ENCODE results near the gene ALK.

- TF ChIP-seq POLR2AphosphoS5 (IDR thresholded peaks at IDR 0.05; ENCODE audit: low read depth, low read length) (no peak), TAF1 (IDR thresholded peaks at IDR 0.05; ENCODE audit: borderline replicate concordance, insufficient read depth, low read length) (no peak), REST (IDR thresholded peaks at IDR 0.05; ENCODE audit: insufficient read depth in 1 of 2, low read depth in 2 of 2, low read length in 2 of 2) (no peak), SIN3A (IDR thresholded peaks at IDR 0.05; ENCODE audit: borderline replicate concordance, insufficient read depth, low read length) (no peak)
Observed at GRCh38 chr2:29443151-29443550, 478.2 kb downstream of the ALK start.
